A549 (cell line): ENCODE data around the gene LRFN2.

Source experiments
- CEBPB ChIP-seq, 2 experiments: fragments of >200 bp in 1 of 2; sonication (Bioruptor Twin) in 1 of 2; formaldehyde crosslinking in 1 of 2; IDR thresholded peaks; 2 replicates each; pipeline ENCODE4 v1.6.1; 2012 to 2016
- CTCF ChIP-seq: fragments of >200 bp; sonication (Bioruptor Twin); formaldehyde crosslinking; IDR thresholded peaks from 3 replicates; pipeline ENCODE4 v1.5.1; 2016
- EHMT2 ChIP-seq: fragments of 200-600 bp; sonication (generic); IDR thresholded peaks from 2 replicates; pipeline ENCODE4 v1.6.1; 2016; ENCODE audit warnings: antibody characterized with exemption, low read depth, mild to moderate bottlenecking, moderate library complexity
- POLR2A ChIP-seq: IDR thresholded peaks from 2 replicates; pipeline ENCODE4 v1.6.1; 2012; ENCODE audit warnings: mild to moderate bottlenecking, low read length
- RAD21 ChIP-seq, 2 experiments: fragments of >200 bp in 1 of 2; sonication (Bioruptor Twin) in 1 of 2; formaldehyde crosslinking in 1 of 2; IDR thresholded peaks in 1 of 2; conservative IDR thresholded peaks in 1 of 2; 2 replicates in 1 of 2; 3 replicates in 1 of 2; pipeline ENCODE4 v1.6.1; 2012 to 2018; ENCODE audit warnings: inconsistent platforms in 1 of 2
- REST ChIP-seq: fragments of 200-600 bp; sonication (generic); IDR thresholded peaks from 2 replicates; pipeline ENCODE4 v1.6.1; 2016; ENCODE audit warnings: antibody characterized with exemption, mild to moderate bottlenecking, moderate library complexity

GRCh38 chr6:40630488-40630887 lies 43.3 kb upstream of the LRFN2 start:
- TF ChIP-seq EHMT2 (no peak), CTCF (no peak), POLR2A (no peak), RAD21 (conservative IDR thresholded peaks at IDR 0.05 in 1 of 2, IDR thresholded peaks at IDR 0.05 in 1 of 2) (no peak), REST (no peak), CEBPB (IDR thresholded peaks at IDR 0.05) (no peak)
